Neural cell (in vitro differentiated cells): ENCODE measurements around the gene TTC19.

Experiments used
- EZH2 ChIP-seq: fragments of 200-600, 300-800 bp; shearing (Covaris generic), sonication (generic); IDR thresholded peaks from 2 replicates; pipeline ENCODE4 v1.6.1; 2014; ENCODE audit warnings: antibody characterized with exemption, low read length, borderline replicate concordance, mild to moderate bottlenecking; ENCODE audit not compliant: insufficient read depth, poor library complexity, severe bottlenecking
- POLR2AphosphoS5 ChIP-seq: IDR thresholded peaks from 2 replicates; pipeline ENCODE4 v1.6.1; 2012
- RAD21 ChIP-seq: fragments of 450-650 bp; conservative IDR thresholded peaks from 2 replicates; pipeline ENCODE4 v1.6.1; 2014; ENCODE audit warnings: antibody characterized with exemption, mild to moderate bottlenecking, moderate library complexity
- TF ChIP-seq, protein P1 (sequence below): fragments of 450-650 bp; IDR thresholded peaks from 2 replicates; pipeline ENCODE4 v1.5.1; 2014; ENCODE audit warnings: antibody characterized with exemption, mild to moderate bottlenecking, moderate library complexity; ENCODE audit not compliant: poor library complexity, severe bottlenecking
- TF ChIP-seq, protein P2 (sequence below): IDR thresholded peaks from 2 replicates; pipeline ENCODE4 v1.6.1; 2012; ENCODE audit warnings: borderline replicate concordance

DNA sequence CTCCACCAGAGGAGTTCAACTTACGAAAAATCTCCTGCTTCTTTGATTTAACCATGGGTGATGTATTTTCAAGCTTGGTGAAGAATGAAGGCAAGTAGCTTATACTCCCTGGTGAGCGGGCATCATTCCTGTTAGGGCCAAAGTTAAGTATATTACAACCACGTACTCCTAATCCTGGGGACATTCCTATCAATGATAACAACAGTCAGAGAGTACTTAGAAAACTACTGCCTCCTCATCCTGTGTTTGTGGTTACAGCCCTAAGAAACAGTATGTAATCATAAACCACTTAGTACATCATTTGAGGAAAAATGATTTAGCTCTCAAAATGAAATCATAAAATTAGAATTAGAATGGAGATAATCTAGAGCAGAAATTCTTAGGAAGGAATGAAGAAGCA, 47.3 kb downstream of the TTC19 start:
- TF ChIP-seq, protein P1, sequence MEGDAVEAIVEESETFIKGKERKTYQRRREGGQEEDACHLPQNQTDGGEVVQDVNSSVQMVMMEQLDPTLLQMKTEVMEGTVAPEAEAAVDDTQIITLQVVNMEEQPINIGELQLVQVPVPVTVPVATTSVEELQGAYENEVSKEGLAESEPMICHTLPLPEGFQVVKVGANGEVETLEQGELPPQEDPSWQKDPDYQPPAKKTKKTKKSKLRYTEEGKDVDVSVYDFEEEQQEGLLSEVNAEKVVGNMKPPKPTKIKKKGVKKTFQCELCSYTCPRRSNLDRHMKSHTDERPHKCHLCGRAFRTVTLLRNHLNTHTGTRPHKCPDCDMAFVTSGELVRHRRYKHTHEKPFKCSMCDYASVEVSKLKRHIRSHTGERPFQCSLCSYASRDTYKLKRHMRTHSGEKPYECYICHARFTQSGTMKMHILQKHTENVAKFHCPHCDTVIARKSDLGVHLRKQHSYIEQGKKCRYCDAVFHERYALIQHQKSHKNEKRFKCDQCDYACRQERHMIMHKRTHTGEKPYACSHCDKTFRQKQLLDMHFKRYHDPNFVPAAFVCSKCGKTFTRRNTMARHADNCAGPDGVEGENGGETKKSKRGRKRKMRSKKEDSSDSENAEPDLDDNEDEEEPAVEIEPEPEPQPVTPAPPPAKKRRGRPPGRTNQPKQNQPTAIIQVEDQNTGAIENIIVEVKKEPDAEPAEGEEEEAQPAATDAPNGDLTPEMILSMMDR, result no peak
- TF ChIP-seq EZH2, result no peak
- TF ChIP-seq RAD21, result no peak
- TF ChIP-seq, protein P2, sequence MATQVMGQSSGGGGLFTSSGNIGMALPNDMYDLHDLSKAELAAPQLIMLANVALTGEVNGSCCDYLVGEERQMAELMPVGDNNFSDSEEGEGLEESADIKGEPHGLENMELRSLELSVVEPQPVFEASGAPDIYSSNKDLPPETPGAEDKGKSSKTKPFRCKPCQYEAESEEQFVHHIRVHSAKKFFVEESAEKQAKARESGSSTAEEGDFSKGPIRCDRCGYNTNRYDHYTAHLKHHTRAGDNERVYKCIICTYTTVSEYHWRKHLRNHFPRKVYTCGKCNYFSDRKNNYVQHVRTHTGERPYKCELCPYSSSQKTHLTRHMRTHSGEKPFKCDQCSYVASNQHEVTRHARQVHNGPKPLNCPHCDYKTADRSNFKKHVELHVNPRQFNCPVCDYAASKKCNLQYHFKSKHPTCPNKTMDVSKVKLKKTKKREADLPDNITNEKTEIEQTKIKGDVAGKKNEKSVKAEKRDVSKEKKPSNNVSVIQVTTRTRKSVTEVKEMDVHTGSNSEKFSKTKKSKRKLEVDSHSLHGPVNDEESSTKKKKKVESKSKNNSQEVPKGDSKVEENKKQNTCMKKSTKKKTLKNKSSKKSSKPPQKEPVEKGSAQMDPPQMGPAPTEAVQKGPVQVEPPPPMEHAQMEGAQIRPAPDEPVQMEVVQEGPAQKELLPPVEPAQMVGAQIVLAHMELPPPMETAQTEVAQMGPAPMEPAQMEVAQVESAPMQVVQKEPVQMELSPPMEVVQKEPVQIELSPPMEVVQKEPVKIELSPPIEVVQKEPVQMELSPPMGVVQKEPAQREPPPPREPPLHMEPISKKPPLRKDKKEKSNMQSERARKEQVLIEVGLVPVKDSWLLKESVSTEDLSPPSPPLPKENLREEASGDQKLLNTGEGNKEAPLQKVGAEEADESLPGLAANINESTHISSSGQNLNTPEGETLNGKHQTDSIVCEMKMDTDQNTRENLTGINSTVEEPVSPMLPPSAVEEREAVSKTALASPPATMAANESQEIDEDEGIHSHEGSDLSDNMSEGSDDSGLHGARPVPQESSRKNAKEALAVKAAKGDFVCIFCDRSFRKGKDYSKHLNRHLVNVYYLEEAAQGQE, result no peak
- TF ChIP-seq POLR2AphosphoS5, result no peak
